Colon (tissue), 2 donors: Measurements from ENCODE around the gene SHC2.
"Not testable (repeated sequence)": the region's sequence is repeated elsewhere in the genome, so short reads cannot be mapped to it uniquely, and the experiment has no call there.

ENCODE experiments used
- FAIRE-seq: peaks from 2 replicates; lab custom pipeline; 2012; peaks lifted over from hg19 to GRCh38; lab: Jason Lieb, UNC
- donor health status: control.
- donor health status: control.

The SHC2 gene

GRCh38 chr19:406971-407510 is 53.8 kb downstream of the SHC2 start:
- no peak for FAIRE-seq

DNA sequence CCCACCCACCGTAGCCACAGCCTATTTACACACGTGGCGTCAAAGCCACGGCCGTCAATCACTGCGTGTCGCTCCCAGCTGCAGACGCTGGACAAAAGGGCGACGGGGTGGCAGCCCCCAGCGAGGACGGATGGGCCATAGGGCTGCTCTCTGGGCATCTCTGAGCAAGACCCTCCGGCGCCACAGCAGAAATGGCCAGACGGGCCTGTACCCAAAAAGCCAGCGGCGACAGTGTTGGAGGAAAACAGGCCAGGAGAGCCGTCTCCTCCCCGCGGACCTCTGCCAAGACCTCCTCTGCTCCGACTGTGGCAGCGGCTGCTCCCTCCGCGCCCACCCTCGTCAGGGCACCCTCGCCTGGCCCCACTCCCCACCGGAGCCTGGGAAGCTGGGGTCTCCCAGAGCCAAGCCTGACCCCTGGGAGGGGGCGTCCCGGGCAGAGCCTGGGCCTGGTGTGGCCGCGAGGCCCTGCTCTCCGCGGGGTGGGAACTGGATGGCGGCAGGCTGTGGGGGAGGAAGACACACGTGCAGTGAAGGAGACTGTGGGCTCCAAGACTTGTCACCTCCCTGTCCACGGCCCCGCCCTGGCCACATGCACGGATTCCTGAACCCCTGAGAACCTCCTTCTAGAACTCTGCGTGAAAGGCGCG is 54.6 kb downstream of the SHC2 start:
- no peak for FAIRE-seq

DNA sequence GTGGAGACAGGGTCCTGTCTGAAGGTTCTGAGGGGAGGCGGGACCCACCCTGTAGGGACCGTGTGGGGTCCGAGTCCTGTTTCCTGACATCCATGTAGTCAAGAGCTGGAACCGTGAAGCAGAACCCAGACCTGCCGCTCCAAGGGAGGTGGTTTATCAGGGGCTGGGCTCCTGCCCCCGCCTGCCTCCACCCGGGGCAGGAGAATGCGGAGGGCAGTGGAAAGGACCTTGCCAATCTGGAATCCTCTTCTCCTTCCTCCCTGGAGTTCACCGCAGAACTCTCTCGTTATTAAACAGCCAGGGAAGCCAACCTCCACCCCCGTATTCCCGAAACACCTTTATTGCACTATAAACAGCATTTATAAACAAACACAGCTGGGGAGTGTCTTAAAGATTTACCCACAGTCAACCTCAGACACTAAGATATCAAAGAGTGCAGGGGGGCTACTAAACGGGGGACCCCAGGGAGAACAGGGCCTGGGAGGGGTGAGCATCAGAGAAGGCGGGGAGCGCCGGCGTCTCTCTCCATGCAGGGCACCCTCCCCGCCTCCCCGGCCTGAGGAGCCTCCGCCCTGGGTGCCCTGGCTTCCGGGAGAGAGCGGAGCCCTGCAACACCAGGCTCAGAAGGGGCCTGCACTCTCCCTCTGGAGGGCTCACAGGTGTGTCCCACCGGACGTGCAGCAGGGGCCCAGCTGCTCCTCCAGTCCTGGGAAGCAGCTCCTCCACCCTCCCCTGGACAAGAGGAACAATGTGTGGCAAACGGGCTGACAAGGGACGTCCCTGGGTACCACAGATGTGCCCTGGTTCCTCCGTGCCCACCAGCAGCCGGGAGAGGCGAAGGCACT is 55.5 kb downstream of the SHC2 start:
- no peak for FAIRE-seq

- FAIRE-seq: no peak
Observed at GRCh38 chr19:403221-404027, 57.4 kb downstream of the SHC2 start.

GRCh38 chr19:402786-403185 is 58.0 kb downstream of the SHC2 start:
- no peak for FAIRE-seq

DNA sequence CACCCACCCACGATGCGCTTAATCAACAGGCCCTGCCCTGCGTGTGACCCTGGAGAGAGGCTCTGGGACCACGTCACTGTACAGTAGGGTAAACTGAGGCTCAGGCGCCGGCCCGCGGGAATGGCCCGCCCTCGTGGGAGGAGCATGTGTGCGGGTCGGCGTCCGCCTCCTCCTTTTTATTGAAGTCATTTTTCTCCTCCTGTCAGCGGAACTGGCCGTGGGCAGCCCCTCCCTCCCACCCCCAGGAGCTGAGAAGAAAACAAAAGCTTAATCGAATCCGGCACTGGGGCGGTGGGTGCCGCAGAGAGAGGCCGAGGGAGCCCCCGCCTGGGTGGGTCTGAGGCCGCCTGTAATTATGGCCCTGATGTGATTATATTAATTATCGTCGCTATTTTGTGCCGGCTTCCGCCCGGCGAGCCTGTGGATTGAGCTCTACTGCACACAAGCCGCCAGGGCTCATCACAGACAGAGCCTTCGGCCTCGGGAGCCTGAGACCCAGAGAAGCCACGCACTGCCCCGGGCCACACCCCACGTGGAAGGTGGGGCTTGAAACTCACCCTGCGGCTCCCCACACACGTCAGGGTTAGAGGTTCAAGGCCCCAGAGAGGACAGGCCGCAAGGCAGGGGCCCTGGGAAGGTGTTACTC is 58.8 kb downstream of the SHC2 start:
- no peak for FAIRE-seq

GRCh38 chr19:400976-401865 is 59.6 kb downstream of the SHC2 start:
- no peak for FAIRE-seq

DNA sequence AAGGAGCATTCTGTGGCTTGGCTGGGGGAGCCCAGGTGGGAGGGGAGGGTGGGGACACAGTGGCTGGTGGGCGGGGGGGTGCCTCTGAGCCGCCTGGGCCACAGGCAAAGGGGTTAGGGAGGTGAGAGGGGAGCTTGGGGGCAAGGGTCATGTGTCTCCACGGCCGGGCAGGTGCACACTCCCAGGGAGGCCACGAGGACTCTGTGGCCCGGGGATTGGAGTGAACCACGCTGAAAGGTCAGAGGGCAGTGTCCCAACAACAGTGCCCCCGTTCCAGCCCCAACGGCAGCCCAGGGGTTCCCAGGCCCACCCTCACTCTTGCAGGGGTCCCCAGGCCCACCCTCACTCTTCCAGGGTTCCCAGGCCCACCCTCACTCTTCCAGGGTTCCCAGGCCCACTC is 61.5 kb downstream of the SHC2 start:
- FAIRE-seq: no peak

GRCh38 chr19:398719-399118 is 62.1 kb downstream of the SHC2 start:
- no peak for FAIRE-seq

DNA sequence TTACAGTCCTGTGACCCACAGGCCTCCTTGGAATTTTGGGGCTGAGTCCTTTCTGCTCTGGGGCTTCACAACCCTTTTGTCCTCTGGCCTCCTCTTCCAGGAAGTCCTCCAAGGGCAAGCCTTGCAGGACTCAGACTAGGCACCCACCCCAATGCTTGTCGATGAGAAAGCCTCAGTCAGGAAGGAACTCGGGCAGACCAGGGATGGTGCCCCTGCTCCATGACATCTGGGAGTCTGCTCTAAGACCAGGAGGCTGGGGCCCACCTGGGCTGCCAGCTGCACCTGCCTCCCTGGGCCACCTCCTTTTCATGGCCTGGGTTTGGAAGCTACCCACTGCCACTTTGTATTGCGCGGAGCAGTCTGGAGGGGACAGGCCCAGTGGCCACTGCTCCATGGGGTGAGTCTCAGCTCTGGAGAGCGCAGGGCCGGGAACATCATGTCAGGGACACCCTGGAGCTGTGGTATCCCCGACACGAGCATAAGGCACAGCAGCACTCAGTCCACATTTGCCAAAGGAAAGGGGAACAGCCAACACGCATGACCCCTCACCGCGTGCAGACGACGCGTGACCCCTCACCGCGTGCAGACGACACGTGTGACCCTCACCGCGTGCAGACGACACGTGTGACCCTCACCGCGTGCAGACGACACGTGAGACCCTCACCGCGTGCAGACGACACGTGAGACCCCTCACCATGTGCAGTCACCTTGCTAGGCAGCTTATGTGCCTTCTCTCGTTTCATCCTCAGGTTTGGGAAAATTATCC is 62.7 kb downstream of the SHC2 start:
- no peak for FAIRE-seq

DNA sequence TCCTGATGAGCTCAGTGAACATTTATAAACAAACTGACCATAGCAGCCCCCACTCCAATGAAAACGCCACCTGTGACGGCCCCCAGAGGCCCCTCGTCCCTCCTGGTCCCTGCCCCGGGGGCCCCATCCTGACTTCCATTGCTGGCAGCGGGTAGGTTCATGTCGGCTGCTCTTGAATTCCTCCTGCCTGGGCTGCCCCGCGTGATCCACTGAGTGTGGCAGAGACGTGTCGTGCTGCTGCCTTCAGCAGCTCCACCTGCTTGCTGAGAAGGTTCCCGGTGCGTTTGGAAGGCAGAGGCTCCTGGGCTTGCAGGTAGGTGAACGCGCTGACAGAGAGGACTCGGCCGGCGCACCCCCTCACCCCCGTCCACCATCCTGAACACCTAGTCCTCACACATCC is 63.5 kb downstream of the SHC2 start:
- FAIRE-seq: no peak

- no peak for FAIRE-seq
Observed at GRCh38 chr19:395467-395866, 65.4 kb downstream of the SHC2 start.

GRCh38 chr19:394857-395256 is 66.0 kb downstream of the SHC2 start:
- FAIRE-seq: not testable (repeated sequence)

DNA sequence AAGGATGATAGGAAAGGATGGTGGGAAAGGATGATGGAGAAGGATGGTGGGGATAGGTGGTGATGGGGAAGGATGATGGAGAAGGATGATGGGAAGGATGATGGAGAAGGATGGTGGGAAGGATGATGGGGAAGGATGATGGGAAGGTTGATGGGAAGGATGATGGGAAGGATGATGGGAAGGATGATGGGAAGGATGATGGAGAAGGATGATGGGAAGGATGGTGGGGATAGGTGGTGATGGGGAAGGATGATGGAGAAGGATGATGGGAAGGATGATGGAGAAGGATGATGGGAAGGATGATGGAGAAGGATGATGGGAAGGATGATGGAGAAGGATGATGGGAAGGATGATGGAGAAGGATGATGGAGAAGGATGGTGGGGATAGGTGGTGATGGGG is 67.3 kb downstream of the SHC2 start:
- not testable (repeated sequence) for FAIRE-seq

DNA sequence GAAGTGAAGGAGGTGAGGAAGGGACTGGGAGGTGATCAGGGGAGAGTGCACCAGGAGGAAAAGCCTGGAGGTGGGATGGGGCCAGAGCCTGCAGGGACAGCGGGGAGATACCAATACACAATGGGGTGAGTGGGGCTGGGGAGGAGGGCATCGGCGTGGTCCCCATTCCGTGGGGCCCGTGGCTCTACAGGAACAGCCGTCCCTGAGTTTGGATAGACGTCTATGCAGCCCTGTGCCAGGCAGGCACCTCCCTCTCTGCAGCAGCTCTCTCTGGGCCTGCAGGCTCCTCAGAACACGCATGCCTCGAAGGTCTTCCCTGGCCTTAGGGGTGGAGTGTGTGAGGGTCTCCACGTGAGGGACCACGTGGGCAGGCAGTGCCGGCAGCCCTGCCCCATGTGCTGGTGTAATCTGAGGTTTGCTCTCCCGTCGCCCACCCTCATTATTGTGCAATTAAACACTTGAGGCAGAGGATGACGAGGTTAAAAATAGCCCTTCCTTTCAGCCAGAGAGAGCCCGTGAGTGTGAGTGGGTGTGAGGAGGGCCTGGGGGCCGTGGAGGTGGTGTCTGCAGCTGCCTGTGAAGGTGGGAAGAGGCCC is 68.4 kb downstream of the SHC2 start:
- no peak for FAIRE-seq

- no peak for FAIRE-seq
Observed at GRCh38 chr19:391726-392374, 69.0 kb downstream of the SHC2 start.

- FAIRE-seq: no peak
Observed at GRCh38 chr19:391207-391557, 69.7 kb downstream of the SHC2 start.

DNA sequence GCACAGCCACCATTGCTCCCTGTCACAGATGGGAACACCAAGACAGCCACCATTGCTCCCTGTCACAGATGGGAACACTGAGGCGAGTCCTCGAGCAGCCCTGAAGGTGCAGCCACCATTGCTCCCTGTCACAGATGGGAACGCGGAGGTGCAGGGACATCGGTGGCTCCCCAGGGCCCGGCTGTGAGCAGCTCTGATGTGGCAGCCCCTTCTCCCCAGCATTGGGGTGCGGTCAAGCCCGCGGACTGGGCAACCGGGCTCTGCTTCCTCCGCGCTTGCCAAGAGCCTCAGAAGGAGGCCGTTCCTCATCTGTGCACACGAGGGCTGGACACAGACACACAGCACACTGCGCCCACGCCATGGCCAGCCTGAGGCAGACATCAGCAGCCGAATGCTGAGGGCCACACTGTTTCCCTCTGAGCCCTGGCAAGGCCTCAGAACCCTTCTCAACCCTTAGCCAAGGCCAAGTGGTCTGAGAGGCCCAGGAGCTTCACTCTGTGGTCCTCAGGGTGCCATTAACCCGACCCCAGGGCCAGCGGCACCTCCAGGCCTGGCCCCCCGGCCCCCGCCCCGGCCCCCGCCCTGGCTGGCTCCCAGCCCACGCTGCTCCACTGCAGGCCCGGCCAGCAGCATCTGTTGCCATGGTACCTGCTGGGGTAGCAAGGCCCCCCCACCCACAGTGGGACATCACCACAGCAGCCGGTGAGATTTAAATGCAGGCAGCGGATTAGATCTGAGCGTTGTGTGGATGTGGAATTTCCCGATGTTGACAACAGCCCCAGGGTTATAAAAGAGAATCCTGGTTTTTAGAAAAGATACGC is 70.2 kb downstream of the SHC2 start:
- FAIRE-seq: no peak

DNA sequence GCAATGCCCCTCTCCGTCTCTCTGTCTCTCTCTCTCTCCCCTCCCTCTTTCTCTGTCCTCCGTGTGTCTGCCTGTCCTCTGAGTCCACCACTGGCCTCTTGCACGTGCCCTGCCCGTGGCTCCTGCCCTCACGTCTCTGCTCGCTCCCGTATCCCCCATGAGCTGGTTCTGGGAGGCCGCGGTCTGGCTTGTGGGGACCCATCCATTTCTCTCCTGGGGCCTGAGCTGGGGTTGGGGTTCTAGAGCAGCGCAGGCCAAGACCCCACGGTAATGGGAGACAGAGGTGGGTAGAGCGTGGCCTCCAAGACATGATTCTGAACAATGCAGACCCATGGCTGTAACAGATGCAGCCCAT is 70.9 kb downstream of the SHC2 start:
- FAIRE-seq: no peak
